ENCODE measurements around the gene RAPGEF1. TPM values are rescaled to one million over a fixed set of nuclear protein-coding genes. Genes with fewer than 3 reads are reported as not detected.

Gene RAPGEF1
- total and polyA plus RNA-seq, 2 of the 13 experiments (the other 11 are each of a cell fraction or from before 2014, with no cell fraction given) = 21.2 to 38.9 TPM

GRCh38 chr9:131601683-131602181, 138.1 kb downstream of the RAPGEF1 start (continued):
- TF ChIP-seq ZNF256 (CRISPR knock-in tag; conservative IDR thresholded peaks at IDR 0.05) (no peak), ELF4 (CRISPR knock-in tag; IDR thresholded peaks at IDR 0.05; ENCODE audit: borderline replicate concordance) (no peak), ASH2L (IDR thresholded peaks at IDR 0.05; ENCODE audit: insufficient read length, low read depth, low read length) (no peak), CCAR2 (optimal IDR thresholded peaks at IDR 0.05; ENCODE audit: low read depth, low read length) (no peak), ZIK1 (CRISPR knock-in tag; IDR thresholded peaks at IDR 0.05; ENCODE audit: borderline replicate concordance, low read depth) (no peak), STAT5B (CRISPR knock-in tag; IDR thresholded peaks at IDR 0.05) (no peak), PBX3 (CRISPR knock-in tag; IDR thresholded peaks at IDR 0.05; ENCODE audit: borderline replicate concordance) (no peak), PRPF4 (IDR thresholded peaks at IDR 0.05; ENCODE audit: low read depth, low read length, poor library complexity, severe bottlenecking) (no peak), ZBTB2 (CRISPR knock-in tag; IDR thresholded peaks at IDR 0.05; ENCODE audit: low read depth) (no peak), NFE2 (CRISPR knock-in tag; IDR thresholded peaks at IDR 0.05) (no peak), RNF219 (CRISPR knock-in tag; IDR thresholded peaks at IDR 0.05) (no peak), ZNF18 (CRISPR knock-in tag; IDR thresholded peaks at IDR 0.05; ENCODE audit: insufficient replicate concordance) (no peak), ZNF205 (CRISPR knock-in tag; IDR thresholded peaks at IDR 0.05) (peak; percentile 78), PHB2 (IDR thresholded peaks at IDR 0.05; ENCODE audit: partially characterized antibody) (no peak), KDM5A (IDR thresholded peaks at IDR 0.05; ENCODE audit: borderline replicate concordance, low read length) (no peak), AFF4 (CRISPR knock-in tag; IDR thresholded peaks at IDR 0.05) (no peak), ZBTB44 (CRISPR knock-in tag; IDR thresholded peaks at IDR 0.05) (no peak)
